GM19372 (cell line): ENCODE results near the gene ELK3.

Experiments used
- ATAC-seq: cut with Tn5 transposase; IDR thresholded peaks from one replicate; pipeline ENCODE4 v1.9.1; 2021; ENCODE audit warnings: mild to moderate bottlenecking, low read depth, moderate library complexity; ENCODE audit not compliant: unreplicated experiment

ELK3 gene

GRCh38 chr12:96210376-96211055, 16.3 kb downstream of the ELK3 start:
- ATAC-seq, result no peak

- no peak for ATAC-seq
Observed at GRCh38 chr12:96211988-96212387, 17.8 kb downstream of the ELK3 start.

- no peak for ATAC-seq
Observed at GRCh38 chr12:96212456-96213375, 18.5 kb downstream of the ELK3 start.

GRCh38 chr12:96213869-96214268, 19.7 kb downstream of the ELK3 start:
- no peak for ATAC-seq

- no peak for ATAC-seq
Observed at GRCh38 chr12:96215919-96216273, 21.7 kb downstream of the ELK3 start.

GRCh38 chr12:96218989-96219678, 25.0 kb downstream of the ELK3 start:
- ATAC-seq, result no peak

- no peak for ATAC-seq
Observed at GRCh38 chr12:96219700-96220206, 25.6 kb downstream of the ELK3 start.

GRCh38 chr12:96220902-96221301, 26.7 kb downstream of the ELK3 start:
- no peak for ATAC-seq

- no peak for ATAC-seq
Observed at GRCh38 chr12:96221391-96221790, 27.2 kb downstream of the ELK3 start.

- no peak for ATAC-seq
Observed at GRCh38 chr12:96223411-96224218, 29.4 kb downstream of the ELK3 start.

GRCh38 chr12:96224219-96224615, 30.0 kb downstream of the ELK3 start:
- ATAC-seq, result no peak

GRCh38 chr12:96225044-96225855, 31.1 kb downstream of the ELK3 start:
- ATAC-seq, result no peak

GRCh38 chr12:96225994-96226399, 31.8 kb downstream of the ELK3 start:
- no peak for ATAC-seq

GRCh38 chr12:96226401-96226800, 32.2 kb downstream of the ELK3 start:
- no peak for ATAC-seq

GRCh38 chr12:96226801-96227348, 32.7 kb downstream of the ELK3 start:
- ATAC-seq, result no peak

GRCh38 chr12:96227365-96228106, 33.4 kb downstream of the ELK3 start:
- ATAC-seq, result no peak

- ATAC-seq, result no peak
Observed at GRCh38 chr12:96228566-96229248, 34.5 kb downstream of the ELK3 start.

- ATAC-seq, result no peak
Observed at GRCh38 chr12:96230646-96231045, 36.5 kb downstream of the ELK3 start.
